CD4-positive, alpha-beta T cell treated with Interleukin-17A for 1 hour (primary cell): Measurements from ENCODE around the gene C12orf54.
A peak's percentile ranks its signal among the peaks of the same experiment; 100 is the strongest.
"Not testable (repeated sequence)": the region's sequence is repeated elsewhere in the genome, so short reads cannot be mapped to it uniquely, and the experiment has no call there.

Experiments used
- DNase-seq: peaks from one replicate; pipeline ENCODE4 v3.0.0-alpha.2; 2020

The C12orf54 gene

GRCh38 chr12:48482198-48482597 is at the start of gene C12orf54:
Gene C12orf54 (plus strand): TSS chr12:48482498. CDS start chr12:48483297, 799 bp downstream.
- no peak for DNase-seq

- not testable (repeated sequence) for DNase-seq
Observed at GRCh38 chr12:48434016-48434415, 48.3 kb upstream of the C12orf54 start.

- no peak for DNase-seq
Observed at GRCh38 chr12:48441069-48441468, 41.2 kb upstream of the C12orf54 start.

GRCh38 chr12:48442179-48442847 is 40.0 kb upstream of the C12orf54 start:
- DNase-seq = no peak

- no peak for DNase-seq
Observed at GRCh38 chr12:48445538-48445937, 36.8 kb upstream of the C12orf54 start.

- no peak for DNase-seq
Observed at GRCh38 chr12:48446161-48446776, 36.0 kb upstream of the C12orf54 start.

GRCh38 chr12:48447755-48448154 is 34.5 kb upstream of the C12orf54 start:
- no peak for DNase-seq

GRCh38 chr12:48451372-48451771 is 30.9 kb upstream of the C12orf54 start:
- DNase-seq = no peak

GRCh38 chr12:48452961-48453360 is 29.3 kb upstream of the C12orf54 start:
- not testable (repeated sequence) for DNase-seq

- peak; percentile 56 for DNase-seq
Observed at GRCh38 chr12:48454667-48455066, 27.6 kb upstream of the C12orf54 start.

GRCh38 chr12:48455116-48455515 is 27.2 kb upstream of the C12orf54 start:
- DNase-seq = no peak

GRCh38 chr12:48459259-48459658 is 23.0 kb upstream of the C12orf54 start:
- DNase-seq = no peak

- DNase-seq = not testable (repeated sequence)
Observed at GRCh38 chr12:48469027-48469426, 13.3 kb upstream of the C12orf54 start.

- DNase-seq = no peak
Observed at GRCh38 chr12:48472259-48472658, 10.0 kb upstream of the C12orf54 start, which contains the start of gene ANP32D. Gene ANP32D (plus strand): TSS chr12:48472559. CDS start chr12:48472665, 106 bp downstream.

GRCh38 chr12:48473061-48473460 is 9.2 kb upstream of the C12orf54 start:
- no peak for DNase-seq

- DNase-seq = not testable (repeated sequence)
Observed at GRCh38 chr12:48474497-48474896, 7.8 kb upstream of the C12orf54 start.

- no peak for DNase-seq
Observed at GRCh38 chr12:48482930-48483329, 632 bp downstream of the C12orf54 start.

GRCh38 chr12:48486261-48486660 is 4.0 kb downstream of the C12orf54 start:
- no peak for DNase-seq

- DNase-seq = no peak
Observed at GRCh38 chr12:48486679-48487078, 4.4 kb downstream of the C12orf54 start.

- DNase-seq = no peak
Observed at GRCh38 chr12:48489012-48489411, 6.7 kb downstream of the C12orf54 start.

- not testable (repeated sequence) for DNase-seq
Observed at GRCh38 chr12:48489456-48489855, 7.2 kb downstream of the C12orf54 start.

- DNase-seq = not testable (repeated sequence)
Observed at GRCh38 chr12:48500281-48500680, 18.0 kb downstream of the C12orf54 start.

GRCh38 chr12:48506836-48507235 is 24.5 kb downstream of the C12orf54 start:
- not testable (repeated sequence) for DNase-seq

GRCh38 chr12:48508987-48509386 is 26.7 kb downstream of the C12orf54 start:
- DNase-seq = no peak

GRCh38 chr12:48510111-48510510 is 27.8 kb downstream of the C12orf54 start:
- no peak for DNase-seq
